HUDEP-2 (cell line): ENCODE measurements around the gene TEX54.
"Not testable (repeated sequence)": the region's sequence is repeated elsewhere in the genome, so short reads cannot be mapped to it uniquely, and the experiment has no call there.

Source experiments
- DNase-seq, 76 experiments: peaks; one replicate each; lab custom pipeline; 2025; ENCODE audit not compliant: unreplicated experiment in 76 of 76; lab: John Stamatoyannopoulos, UW

TEX54 gene

DNA sequence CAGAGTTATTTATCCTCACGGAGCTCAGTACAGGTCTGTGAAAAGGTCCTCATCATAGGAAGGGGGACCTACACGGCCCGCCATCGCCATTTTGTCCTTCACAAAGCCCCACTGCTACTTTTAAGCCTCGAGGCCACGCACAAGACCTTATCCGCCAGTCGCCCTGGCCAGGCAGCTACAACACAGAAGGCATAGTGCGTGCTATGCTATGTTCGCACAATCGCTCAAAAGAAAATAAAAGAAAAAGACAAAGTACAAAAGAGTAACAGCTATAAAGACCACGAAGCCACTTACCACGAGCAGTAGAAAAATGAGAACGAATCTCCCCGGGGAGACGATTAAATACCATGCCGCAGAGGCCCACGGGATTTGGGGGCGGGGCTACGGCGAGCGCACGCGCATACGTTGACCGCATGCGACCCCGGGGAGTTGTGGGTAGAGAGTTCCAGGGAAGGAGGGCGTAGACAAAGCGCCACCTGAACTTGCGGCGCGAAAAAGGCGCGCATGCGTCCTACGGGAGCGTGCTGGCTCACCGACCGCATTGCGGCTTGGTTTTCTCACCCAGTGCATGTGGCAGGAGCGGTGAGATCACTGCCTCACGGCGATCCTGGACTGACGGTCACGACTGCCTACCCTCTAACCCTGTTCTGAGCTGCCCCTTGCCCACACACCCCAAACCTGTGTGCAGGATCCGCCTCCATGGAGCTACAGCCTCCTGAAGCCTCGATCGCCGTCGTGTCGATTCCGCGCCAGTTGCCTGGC, 23.1 kb upstream of the TEX54 start:
- DNase-seq, result peak in 75 of 76 experiments; percentile 48 to 99 (median 94)

DNA sequence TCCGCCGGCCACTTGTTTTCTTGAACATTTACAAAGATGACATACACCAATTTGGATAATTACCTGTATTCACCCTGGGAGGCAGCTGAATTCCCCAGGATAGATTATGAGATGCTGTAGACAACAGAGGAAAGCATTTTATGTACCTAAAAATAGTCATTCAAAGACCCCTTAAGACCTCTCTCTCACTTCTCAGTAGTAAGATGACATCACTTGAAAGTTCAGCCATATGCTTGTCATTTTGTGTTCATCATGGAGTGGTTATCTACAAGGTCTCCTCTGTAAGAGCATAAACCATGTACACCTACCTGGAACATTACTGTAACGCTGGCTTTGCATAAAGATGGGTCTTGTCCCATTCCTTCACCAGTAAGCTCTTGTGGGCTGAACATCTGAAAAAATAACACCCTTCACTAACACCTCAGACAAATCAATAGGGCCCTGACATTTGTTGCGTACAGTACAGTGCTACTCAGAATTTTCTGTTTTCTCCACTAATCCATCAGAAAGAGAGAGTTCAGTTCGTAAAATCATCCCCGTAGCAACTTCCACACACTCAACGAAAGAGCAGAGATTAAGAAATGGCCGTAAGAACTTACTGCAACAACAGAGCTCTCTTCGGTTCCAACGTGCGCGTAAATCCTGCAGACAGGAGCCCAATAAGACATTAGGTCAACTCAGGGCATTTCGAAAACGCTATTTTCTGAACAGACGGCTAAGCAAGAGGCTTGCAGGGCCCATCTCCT, 22.4 kb upstream of the TEX54 start:
- DNase-seq, result peak in 3 of 76 experiments; percentile 42 to 60 (median 53)

DNA sequence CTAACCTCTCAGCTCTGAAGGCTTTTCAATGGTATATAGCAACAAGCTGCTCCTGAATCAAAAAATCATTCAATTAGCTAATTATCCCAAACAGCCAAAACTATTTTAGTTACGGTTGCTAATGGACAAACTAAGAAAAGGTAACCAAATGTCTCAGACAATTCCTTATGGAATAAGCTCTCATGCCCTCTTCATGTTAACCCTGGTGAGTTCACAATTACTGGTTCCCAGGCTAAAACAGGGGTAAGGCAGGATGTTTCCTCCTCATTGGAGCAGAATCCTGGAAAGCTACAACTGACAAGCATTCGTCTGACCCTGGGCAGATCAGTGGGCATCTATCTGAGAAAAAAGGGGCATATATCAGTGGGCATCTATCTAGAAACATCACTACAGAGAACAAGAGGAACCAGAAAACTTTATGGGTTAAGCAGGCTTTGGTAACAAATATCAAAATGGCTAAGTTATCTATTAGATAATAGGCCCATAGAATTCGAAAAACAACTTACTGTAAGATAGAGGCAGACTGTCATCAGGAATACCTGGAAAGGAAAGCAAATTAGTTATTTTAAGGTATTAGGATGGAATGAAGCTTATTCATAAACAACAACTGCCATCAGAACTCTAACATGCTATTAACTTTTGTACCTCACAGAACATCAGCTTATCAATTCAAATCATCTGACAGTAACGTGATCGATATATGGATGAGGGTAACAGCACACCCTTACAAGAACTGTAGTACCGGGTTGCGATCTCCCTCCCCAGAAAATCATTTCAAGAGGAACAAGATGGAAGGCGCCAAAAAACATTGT, 21.6 kb upstream of the TEX54 start:
- peak in 1 of 76 experiments; percentile 18 for DNase-seq

DNA sequence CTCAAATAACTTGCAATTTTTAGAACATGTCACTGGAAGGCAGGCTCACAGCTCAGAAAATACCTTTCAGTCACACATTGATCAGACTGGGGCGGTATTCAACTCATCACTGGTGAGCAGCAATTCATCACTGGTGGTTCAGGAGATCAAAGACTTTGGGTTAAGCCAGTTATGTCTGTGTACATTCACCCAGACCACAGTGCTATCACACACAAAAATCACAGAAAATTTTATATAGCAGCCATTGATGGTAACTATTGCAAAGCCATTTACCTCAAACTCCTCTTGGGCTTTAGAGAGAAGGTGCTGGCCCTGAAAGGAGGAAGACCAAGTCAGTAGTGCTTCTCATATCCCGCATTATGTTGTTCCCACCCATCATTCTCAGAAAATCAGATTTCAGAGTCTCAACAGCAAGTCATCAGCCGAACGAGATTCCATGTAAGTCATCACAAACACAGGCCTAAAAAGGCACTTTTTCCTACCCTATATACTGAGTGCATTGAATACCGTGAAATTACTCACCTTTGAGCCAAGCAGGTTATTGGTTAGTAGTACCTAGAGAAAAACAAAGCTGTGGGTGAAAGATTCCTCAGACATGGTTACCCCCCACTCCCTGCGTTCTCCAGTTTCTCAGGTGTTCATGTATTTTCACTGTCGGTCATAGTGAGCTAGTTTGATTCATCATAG, 20.8 kb upstream of the TEX54 start:
- no peak for DNase-seq

DNA sequence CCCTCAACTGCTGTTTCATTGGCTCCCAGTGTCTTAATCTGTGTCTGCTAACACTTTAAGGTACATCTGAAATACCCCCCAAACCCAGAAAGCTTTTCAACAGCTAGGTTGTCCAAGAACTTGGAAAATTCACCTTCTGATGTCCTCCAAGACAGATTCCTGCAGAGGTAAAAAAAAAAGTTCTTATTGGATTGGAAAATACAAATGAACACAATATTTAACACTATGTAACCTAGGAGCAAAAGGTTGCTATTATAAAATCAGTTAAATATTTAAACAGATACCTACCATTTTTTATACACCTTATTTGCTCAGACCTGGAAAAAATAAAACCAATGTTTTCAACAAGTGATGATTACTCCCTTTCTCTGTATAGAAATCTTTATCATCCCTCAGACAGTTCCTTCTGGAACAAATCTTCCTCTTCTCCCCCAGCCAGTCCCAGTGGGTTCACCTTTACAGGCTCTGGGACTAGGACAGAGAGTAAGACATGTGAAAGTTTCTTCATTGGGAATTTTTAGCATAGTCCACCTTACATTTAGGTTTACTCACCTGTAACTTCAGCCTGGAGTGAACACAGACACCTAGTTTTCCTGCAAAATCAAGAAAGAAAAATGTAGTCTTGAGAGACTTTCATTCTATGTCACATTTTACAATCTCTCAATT, 20.0 kb upstream of the TEX54 start:
- no peak for DNase-seq

DNA sequence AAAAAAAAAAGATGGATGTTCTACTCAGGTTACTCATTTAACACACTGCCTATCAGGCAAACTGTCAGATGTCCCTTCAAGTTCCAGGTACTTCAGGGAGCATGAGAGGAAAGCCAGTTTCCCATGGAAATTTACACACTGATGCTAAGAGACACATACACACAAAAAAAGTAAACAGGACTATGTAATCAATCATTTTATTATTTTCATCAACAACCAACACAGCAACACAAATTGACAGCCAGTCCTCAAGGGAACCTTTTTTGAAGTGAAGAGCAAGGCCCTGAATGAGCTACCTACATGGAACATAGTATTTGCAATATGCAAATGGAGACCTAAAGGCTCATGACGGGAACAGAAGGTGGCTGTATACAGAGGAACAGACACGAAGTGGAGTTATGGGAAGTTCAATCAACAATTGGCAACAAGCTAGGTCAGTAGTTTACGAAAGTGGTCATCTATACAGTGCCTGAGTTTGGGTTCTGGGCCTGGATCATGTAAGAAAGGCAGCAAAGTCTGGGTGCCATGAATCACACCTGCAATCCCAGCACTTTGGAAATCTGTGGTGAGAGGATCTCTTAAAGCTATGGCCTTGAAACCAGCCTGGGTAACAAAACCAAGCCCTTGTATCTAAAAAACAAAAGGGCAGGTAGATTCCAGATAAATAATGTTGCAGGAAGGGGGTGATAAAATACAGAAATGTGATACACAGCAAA, 19.3 kb upstream of the TEX54 start:
- DNase-seq, result peak in 3 of 76 experiments; percentile 20 to 53 (median 23)

DNA sequence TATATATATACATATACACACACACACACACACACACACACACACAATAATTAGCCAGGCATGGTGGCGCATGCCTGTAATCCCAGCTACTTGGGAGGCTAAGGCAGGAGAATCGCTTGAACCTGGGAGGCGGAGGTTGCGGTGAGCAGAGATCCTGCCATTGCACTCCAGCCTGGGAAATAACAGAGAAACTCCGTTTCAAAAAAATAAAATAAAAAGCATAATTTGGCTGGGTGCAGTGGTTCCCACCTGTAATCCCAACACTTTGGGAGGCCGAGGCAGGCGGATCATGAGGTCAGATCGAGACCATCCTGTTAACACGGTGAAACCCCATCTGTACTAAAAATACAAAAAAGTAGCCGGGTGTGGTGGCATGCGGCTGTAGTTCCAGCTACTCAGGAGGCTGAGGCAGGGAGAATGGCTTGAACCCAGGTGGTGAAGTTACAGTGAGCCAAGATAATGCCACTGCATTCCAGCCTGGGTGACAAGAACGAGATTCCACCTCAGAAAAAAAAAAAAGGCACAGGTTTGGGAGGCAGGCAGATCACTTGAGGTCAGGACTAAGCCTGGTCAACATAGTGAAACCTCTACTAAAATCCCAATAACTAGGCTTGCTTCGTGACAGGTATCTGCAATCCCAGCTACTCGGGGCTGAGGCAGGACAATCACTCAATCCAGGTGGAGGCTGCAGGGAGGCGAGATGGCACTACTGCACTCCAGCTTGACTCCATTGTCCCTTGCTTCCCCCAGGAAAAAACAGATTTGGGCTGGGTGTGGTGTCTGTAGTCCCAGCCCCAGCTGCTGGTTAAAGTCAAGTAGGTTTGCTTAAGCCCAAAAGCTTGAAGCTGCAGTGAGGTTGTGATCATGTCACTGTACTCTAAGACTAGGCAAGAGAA, 18.5 kb upstream of the TEX54 start:
- DNase-seq, result peak in 47 of 76 experiments; percentile 17 to 79 (median 46)

DNA sequence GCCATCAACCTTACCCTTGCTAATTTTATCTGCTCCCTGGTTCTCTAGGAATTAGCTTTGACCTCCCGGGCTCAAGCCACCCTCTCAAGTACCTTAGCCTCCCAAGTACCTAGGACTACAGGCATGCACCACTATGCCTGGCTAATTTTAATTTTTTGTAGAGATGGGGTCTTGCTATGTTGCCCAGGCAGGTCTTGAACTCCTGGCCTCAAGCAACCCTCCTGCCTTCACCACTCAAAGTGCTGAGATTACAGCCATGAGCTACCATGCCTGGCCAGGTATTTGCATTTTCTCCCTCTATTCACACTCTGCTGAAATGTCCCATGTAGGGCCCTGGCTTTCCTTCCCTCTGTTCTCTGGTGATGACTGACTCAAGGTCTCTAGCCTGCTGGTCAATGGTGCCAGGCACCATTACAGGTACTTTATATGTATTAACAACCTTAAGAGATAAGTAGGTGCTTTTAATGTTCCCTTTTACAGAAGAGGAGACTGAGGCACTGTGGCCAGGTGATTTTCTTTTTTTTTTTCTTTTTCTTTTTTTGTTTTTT, 15.2 kb upstream of the TEX54 start:
- DNase-seq, result no peak

DNA sequence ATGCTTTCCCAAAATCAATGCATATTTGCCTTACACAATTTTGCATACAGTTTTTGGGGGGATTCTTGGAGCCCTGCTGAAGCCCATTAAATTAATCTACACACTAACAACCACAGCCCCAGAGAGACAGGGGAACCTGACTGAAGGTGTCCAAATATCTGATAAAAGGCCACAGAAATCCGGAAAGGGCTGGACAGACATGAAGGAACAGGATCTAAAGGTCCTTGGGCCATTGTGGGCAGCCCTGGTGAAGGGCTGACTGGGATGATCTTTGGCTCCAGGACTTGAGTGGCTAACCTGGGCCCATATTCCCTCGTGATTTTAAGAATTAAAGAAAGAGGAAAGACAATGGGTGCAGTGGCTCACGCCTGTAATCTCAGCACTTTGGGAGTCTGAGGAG, 13.5 kb upstream of the TEX54 start:
- DNase-seq, result no peak

DNA sequence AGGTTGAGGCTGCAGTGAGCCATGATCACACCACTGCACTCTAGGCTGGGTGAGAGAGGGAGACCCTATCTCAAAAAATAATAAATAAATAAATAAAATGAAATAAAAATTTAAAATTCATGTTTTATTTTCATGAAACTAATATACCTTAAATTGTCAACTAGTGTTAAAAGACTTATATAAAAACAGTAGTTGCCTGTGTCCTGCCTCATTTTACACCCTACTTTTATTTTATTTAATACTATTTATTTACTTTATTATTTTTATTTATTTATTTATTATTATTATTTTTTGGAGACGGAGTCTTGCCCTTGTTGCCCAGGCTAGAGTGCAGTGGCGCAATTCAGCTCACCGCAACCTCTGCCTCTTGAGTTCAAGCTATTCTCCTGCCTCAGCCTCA, 11.5 kb upstream of the TEX54 start:
- no peak for DNase-seq

DNA sequence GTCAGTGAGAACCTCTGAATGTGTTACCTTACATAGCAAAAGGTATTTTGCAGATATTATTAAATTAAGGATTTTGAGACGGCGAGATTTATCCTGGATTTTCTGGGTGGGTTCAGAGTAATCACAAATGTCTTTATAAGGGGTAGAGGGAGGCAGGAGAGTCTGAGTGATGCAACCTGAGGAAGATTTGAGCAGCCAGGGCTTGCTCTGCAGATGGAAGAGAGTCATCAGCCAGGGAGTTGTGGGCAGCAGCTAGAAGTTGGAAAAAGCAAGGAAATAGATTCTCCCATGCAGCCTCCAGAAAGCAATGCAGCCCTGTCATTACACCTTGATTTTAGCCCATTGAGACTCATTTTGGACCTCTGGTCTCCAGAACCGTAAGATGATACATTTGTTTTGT, 10.8 kb upstream of the TEX54 start:
- DNase-seq, result no peak

DNA sequence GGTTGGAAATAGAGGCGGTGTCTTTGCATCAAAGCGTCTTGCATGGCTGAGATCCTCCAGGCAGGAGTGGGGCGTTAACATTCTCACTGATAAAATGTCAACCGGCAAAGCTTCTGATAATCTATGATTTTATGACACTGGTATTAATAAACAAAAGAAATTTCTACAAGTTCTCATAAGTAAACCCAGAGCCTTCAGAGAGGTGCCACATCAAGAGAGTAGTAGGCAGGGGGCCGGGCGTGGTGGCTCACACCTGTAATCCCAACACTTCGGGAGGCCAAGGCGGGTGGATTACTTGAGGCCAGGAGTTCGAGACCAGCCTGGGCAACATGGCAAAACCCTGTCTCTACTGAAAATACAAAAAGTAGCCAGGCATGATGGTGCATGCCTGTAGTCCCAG, 10.2 kb upstream of the TEX54 start:
- DNase-seq, result not testable (repeated sequence)

DNA sequence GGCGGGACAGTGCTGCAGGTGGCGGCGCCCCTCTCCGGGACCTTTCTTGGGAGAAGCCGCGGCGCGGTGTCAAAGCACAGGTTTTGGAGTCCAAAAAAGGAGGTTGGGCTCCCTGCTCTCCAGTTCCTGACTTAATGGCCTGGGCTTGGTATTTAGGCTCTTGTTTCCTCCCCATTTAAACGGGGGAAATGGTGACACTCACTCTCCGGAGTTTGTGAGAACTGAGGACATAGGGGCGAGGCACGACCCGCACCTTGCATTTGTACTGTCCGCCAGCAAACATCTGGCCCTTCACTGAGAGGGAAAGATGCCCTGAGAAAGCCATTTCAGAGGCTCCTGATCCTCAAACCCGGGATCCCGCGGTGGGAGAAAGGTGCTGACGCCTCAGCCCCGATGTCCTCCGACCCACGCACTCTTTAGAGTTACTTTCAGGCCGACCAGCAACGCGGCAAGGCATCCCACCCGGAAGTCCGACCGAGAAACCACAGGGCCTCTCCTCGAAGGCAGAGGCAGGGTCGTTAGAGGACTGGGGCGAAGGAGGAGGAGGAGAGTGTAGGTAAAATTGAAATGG, 9.6 kb upstream of the TEX54 start:
- no peak for DNase-seq

DNA sequence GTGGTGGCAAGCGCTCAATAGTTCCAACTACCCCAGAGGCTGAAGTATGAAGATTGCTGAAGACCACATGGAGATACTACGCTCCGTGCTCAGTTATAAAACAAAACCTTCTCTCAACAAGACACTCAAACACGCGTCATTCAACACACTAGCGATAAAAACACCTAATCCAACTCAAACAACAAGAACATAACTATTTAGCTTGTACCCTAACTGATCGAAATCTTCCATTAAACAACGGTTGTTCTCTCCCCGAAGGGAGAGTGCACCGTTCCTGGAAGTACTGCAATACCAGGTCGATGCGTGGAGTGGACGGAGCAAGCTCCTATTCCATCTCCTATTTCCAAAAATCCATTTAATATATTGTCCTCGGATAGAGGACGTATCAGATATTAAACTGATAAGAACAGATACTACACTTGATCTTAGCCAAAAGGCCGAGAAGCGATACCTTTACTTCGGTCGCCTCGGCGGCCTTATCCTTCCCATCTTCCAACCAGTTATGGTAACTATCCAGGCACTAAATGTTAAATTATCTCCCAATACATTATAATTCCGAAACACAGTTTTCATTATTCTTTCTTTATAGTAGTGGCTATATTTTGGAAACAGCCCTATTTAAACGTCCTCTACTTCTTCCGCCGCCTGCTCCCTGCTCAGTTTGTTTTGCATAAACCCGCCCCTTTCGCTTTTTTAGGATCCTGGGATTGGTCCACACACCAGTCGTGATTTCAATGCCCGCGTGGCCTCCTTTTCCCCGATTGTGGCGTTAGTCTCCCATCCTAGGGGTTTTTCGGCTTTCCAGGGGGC, 8.9 kb upstream of the TEX54 start:
- peak; percentile 34 to 99 (median 86) for DNase-seq

DNA sequence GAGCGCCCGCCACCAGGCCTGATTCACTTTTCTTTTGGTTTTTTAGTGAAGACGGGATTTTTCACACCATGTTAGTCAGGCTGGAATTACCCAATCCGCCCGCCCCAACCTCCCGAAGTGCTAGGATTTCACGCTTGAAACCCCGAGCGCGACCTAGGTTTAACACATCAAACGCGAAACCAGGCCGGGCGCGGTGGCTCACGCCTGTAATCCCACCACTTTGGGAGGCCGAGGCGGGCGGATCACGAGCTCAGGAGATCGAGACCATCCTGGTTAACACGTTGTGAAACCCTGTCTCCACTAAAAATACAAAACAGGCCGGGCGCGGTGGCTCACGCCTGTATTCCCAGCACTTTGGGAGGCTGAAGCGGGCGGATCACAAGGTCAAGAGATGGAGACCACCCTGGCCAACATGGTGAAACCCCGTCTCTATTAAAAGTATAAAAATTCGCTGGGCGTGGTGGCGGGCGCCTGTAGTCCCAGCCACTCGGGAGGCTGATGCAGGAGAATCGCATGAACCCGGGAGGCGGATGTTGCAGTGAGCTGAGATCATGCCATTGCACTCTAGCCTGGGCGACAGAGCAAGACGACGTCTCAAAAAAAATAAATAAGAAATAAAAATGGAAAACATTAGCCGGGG, 8.2 kb upstream of the TEX54 start:
- DNase-seq, result peak in 40 of 76 experiments; percentile 21 to 86 (median 66)
